Activated CD4-positive, alpha-beta memory T cell treated with anti-CD3 and anti-CD28 coated beads for 36 hours (primary cell): ENCODE data around the gene LRRC10B. TPM values are rescaled to one million over a fixed set of nuclear protein-coding genes. Genes with fewer than 3 reads are reported as not detected.

Source experiments
- CTCF ChIA-PET: fragments of 350-600 bp; sonication (Branson Sonifier 250); formaldehyde crosslinking; loops from one replicate; lab custom pipeline; 2021; ENCODE audit warnings: antibody characterized with exemption, inconsistent platforms; lab: Charles Lee
- POLR2A ChIA-PET: fragments of 350-600 bp; sonication (Branson Sonifier 250); formaldehyde crosslinking; loops from one replicate; lab custom pipeline; 2021; ENCODE audit warnings: antibody characterized with exemption; lab: Charles Lee
- DNase-seq: peaks from one replicate; pipeline ENCODE4 v3.0.0-alpha.2; 2020
- H3K27ac Mint-ChIP-seq: one replicate; pipeline ENCODE4 v1.8.0; 2021; ENCODE audit warnings: mixed read lengths
- H3K27me3 Mint-ChIP-seq: one replicate; pipeline ENCODE4 v1.8.0; 2021; ENCODE audit warnings: mixed read lengths
- H3K36me3 Mint-ChIP-seq: one replicate; pipeline ENCODE4 v1.8.0; 2021; ENCODE audit warnings: mixed read lengths
- H3K4me1 Mint-ChIP-seq: one replicate; pipeline ENCODE4 v1.8.0; 2021; ENCODE audit warnings: low read depth, mixed read lengths
- H3K4me3 Mint-ChIP-seq: one replicate; pipeline ENCODE4 v1.8.0; 2021; ENCODE audit warnings: mild to moderate bottlenecking, mixed read lengths
- H3K9me3 Mint-ChIP-seq: one replicate; pipeline ENCODE4 v1.8.0; 2021; ENCODE audit warnings: mixed read lengths
- intact Hi-C: fragments of 100-400 bp; cut with micrococcal nuclease; formaldehyde crosslinking; loops from one replicate; pipeline ENCODE4 v1.15.1; 2023
- total RNA-seq, 2 experiments: library from RNA; stranded (reverse); gene quantifications; one replicate each; pipeline ENCODE4 v1.2.3, GENCODE V29; 2021

Gene LRRC10B
- total RNA-seq, 2 experiments from 2014 or later, result not detected

- no peak overlapping the region for H3K27ac Mint-ChIP-seq
- DNase-seq, result no peak
- H3K4me3 Mint-ChIP-seq, result no peak overlapping the region
- H3K4me1 Mint-ChIP-seq, result no peaks in the 10 kb centered on the region
- ChIA-PET CTCF (interaction anchor here (0.7 to 1.7 kb wide), 2 partner anchors 17 to 22 kb away, joined by 3 to 11 read pairs; no protein-coding TSS in a partner anchor), POLR2A (no interaction called here)
- H3K36me3 Mint-ChIP-seq, result no peaks in the 10 kb centered on the region
- no peaks in the 10 kb centered on the region for H3K9me3 Mint-ChIP-seq
- peaks cover 1% of the 10 kb centered on the region for H3K27me3 Mint-ChIP-seq
- intact Hi-C loops, result no loop called here
These were observed 8.6 kb upstream of the LRRC10B start for GRCh38 chr11:61499816-61500491.

- Mint-ChIP-seq H3K9me3 (no peaks in the 10 kb centered on the region), H3K27me3 (peaks cover 19% of the 10 kb centered on the region), H3K4me1 (no peaks in the 10 kb centered on the region), H3K36me3 (no peaks in the 10 kb centered on the region), H3K4me3 (no peak overlapping the region), H3K27ac (no peak overlapping the region)
- ChIA-PET CTCF (interaction anchor here (0.7 to 1.9 kb wide), 4 partner anchors 14 to 68 kb away, joined by 3 to 9 read pairs (median 4); no protein-coding TSS in a partner anchor), POLR2A (no interaction called here)
- intact Hi-C loops, result no loop called here
- no peak for DNase-seq
These were observed 6.0 kb upstream of the LRRC10B start for GRCh38 chr11:61502522-61502921.

- H3K9me3 Mint-ChIP-seq, result no peaks in the 10 kb centered on the region
- peaks cover 26% of the 10 kb centered on the region for H3K27me3 Mint-ChIP-seq
- peaks cover 7% of the 10 kb centered on the region for H3K4me1 Mint-ChIP-seq
- intact Hi-C loops, result no loop called here
- no peak overlapping the region for H3K4me3 Mint-ChIP-seq
- ChIA-PET POLR2A (no interaction called here), CTCF (interaction anchor here (1.4 to 1.9 kb wide), 2 partner anchors 13 to 26 kb away, joined by 4 to 9 read pairs; no protein-coding TSS in a partner anchor)
- no peak overlapping the region for H3K27ac Mint-ChIP-seq
- DNase-seq, result no peak
- H3K36me3 Mint-ChIP-seq, result no peaks in the 10 kb centered on the region
These were observed 5.3 kb upstream of the LRRC10B start for GRCh38 chr11:61503135-61503770.

- Mint-ChIP-seq H3K9me3 (no peaks in the 10 kb centered on the region), H3K4me3 (no peak overlapping the region), H3K27me3 (peaks cover 27% of the 10 kb centered on the region), H3K36me3 (no peaks in the 10 kb centered on the region), H3K27ac (no peak overlapping the region), H3K4me1 (peaks cover 8% of the 10 kb centered on the region)
- intact Hi-C loops, result no loop called here
- no peak for DNase-seq
- ChIA-PET POLR2A (no interaction called here), CTCF (interaction anchor here (5.3 kb wide), 1 partner anchor 12 kb away, joined by 49 read pairs; no protein-coding TSS in a partner anchor)
These were observed 3.4 kb upstream of the LRRC10B start for GRCh38 chr11:61505106-61505505.

GRCh38 chr11:61505640-61506155 lies 2.9 kb upstream of the LRRC10B start:
- Mint-ChIP-seq H3K9me3 (no peaks in the 10 kb centered on the region), H3K36me3 (no peaks in the 10 kb centered on the region), H3K27ac (no peak overlapping the region), H3K4me1 (peaks cover 8% of the 10 kb centered on the region), H3K27me3 (peaks cover 31% of the 10 kb centered on the region), H3K4me3 (no peak overlapping the region)
- no peak for DNase-seq
- ChIA-PET CTCF (interaction anchor here (5.3 kb wide), 1 partner anchor 12 kb away, joined by 49 read pairs; no protein-coding TSS in a partner anchor), POLR2A (no interaction called here)
- intact Hi-C loops, result no loop called here

GRCh38 chr11:61507012-61507768 lies 1.4 kb upstream of the LRRC10B start:
- CTCF ChIA-PET, result interaction anchor here (0.6 to 5.3 kb wide), 4 partner anchors 10 to 61 kb away, joined by 3 to 49 read pairs (median 18); no protein-coding TSS in a partner anchor
- H3K27me3 Mint-ChIP-seq, result peaks cover 37% of the 10 kb centered on the region

GRCh38 chr11:61509043-61510029 lies 787 bp downstream of the LRRC10B start:
- H3K4me3 Mint-ChIP-seq, result peak overlapping the region; percentile 20
- peaks cover 44% of the 10 kb centered on the region for H3K27me3 Mint-ChIP-seq
- H3K36me3 Mint-ChIP-seq, result no peaks in the 10 kb centered on the region

More at GRCh38 chr11:61507012-61507768, 1.4 kb upstream of the LRRC10B start:
- Mint-ChIP-seq H3K27ac (no peak overlapping the region), H3K4me3 (no peak overlapping the region), H3K36me3 (no peaks in the 10 kb centered on the region), H3K4me1 (peaks cover 8% of the 10 kb centered on the region), H3K9me3 (no peaks in the 10 kb centered on the region)
- intact Hi-C loops, result no loop called here
- POLR2A ChIA-PET, result no interaction called here
- no peak for DNase-seq

GRCh38 chr11:61510166-61510919 lies 1.8 kb downstream of the LRRC10B start:
- DNase-seq, result no peak
- Mint-ChIP-seq H3K4me1 (peaks cover 8% of the 10 kb centered on the region), H3K27ac (no peak overlapping the region), H3K4me3 (no peak overlapping the region), H3K9me3 (no peaks in the 10 kb centered on the region), H3K27me3 (peaks cover 43% of the 10 kb centered on the region), H3K36me3 (no peaks in the 10 kb centered on the region)
- ChIA-PET POLR2A (no interaction called here), CTCF (interaction anchor here (1.3 to 12.8 kb wide), 8 partner anchors 7 to 68 kb away, joined by 3 to 277 read pairs (median 10); a partner anchor contains a TSS)
- intact Hi-C loops, result loop anchor here (10.0 kb wide), 1 partner anchor 114 kb away; no protein-coding TSS in a partner anchor

More at GRCh38 chr11:61509043-61510029, 787 bp downstream of the LRRC10B start:
- intact Hi-C loops, result loop anchor here (2.0 to 10.0 kb wide), 2 partner anchors 63 to 115 kb away; no protein-coding TSS in a partner anchor
- ChIA-PET CTCF (interaction anchor here (0.6 to 5.3 kb wide), 13 partner anchors 8 to 129 kb away, joined by 3 to 49 read pairs (median 5); partner anchors contain the start of genes CPSF7 and SDHAF2), POLR2A (no interaction called here)
- H3K4me1 Mint-ChIP-seq, result peaks cover 8% of the 10 kb centered on the region
- H3K27ac Mint-ChIP-seq, result no peak overlapping the region
- H3K9me3 Mint-ChIP-seq, result no peaks in the 10 kb centered on the region
- DNase-seq, result peak; percentile 84

- Mint-ChIP-seq H3K27ac (no peak overlapping the region), H3K36me3 (no peaks in the 10 kb centered on the region), H3K9me3 (no peaks in the 10 kb centered on the region), H3K27me3 (peaks cover 40% of the 10 kb centered on the region), H3K4me1 (peaks cover 8% of the 10 kb centered on the region), H3K4me3 (no peak overlapping the region)
- intact Hi-C loops, result loop anchor here (10.0 kb wide), 1 partner anchor 114 kb away; no protein-coding TSS in a partner anchor
- DNase-seq, result no peak
- POLR2A ChIA-PET, result no interaction called here
- CTCF ChIA-PET, result interaction anchor here (2.2 to 12.8 kb wide), 2 partner anchors 33 to 64 kb away, joined by 9 to 277 read pairs; a partner anchor contains a TSS
These were observed 2.4 kb downstream of the LRRC10B start for GRCh38 chr11:61510974-61511373.

GRCh38 chr11:61511383-61511782 lies 2.8 kb downstream of the LRRC10B start:
- DNase-seq, result no peak
- CTCF ChIA-PET, result interaction anchor here (2.2 to 12.8 kb wide), 2 partner anchors 34 to 65 kb away, joined by 9 to 277 read pairs; a partner anchor contains a TSS
- Mint-ChIP-seq H3K36me3 (no peaks in the 10 kb centered on the region), H3K4me1 (peaks cover 8% of the 10 kb centered on the region), H3K27me3 (peaks cover 36% of the 10 kb centered on the region), H3K9me3 (no peaks in the 10 kb centered on the region), H3K4me3 (no peak overlapping the region), H3K27ac (no peak overlapping the region)
- intact Hi-C loops, result loop anchor here (10.0 kb wide), 1 partner anchor 113 kb away; no protein-coding TSS in a partner anchor
- POLR2A ChIA-PET, result no interaction called here
